Measurements from ENCODE around the gene C1orf21. TPM values are rescaled to one million over a fixed set of nuclear protein-coding genes. Genes with fewer than 3 reads are reported as not detected.
A peak's percentile ranks its signal among the peaks of the same experiment; 100 is the strongest.

C1orf21 gene
- total and polyA plus RNA-seq, 2 donors (not counting 1 experiment from before 2014, with no cell fraction given), result 53.0 to 95.4 TPM

- Histone ChIP-seq H2AFZ (ENCODE audit: low read length) (no peak overlapping the region), H3K9ac (ENCODE audit: insufficient read depth, low read length) (no peak overlapping the region)
- no peak for DNase-seq (ENCODE audit: low read depth in 2 of 2)
These were observed 263.5 kb downstream of the C1orf21 start for GRCh38 chr1:184650177-184650866.

DNA sequence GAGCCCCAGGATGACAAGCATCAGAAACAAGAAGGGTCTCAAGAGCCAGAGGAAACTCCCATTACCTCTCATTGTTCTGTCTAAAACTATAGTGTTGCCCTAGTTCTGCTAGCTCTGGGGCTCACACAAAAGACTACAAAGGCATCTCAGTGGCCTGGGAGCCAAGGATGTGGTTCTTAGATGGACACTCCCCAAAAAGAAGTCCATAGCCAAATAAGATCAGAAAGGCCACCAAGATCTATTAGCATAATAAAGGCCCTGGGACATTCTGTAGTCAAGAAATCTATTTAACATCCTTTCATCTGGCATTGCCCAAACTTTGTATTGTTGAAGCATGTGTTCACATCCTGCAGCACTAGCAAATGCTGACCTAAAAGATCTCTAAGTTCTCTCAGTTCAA, 268.4 kb downstream of the C1orf21 start:
- TF ChIP-seq EZH2 (IDR thresholded peaks at IDR 0.05; ENCODE audit: low read length, missing control alignments), result no peak
- TF ChIP-seq, protein P1, sequence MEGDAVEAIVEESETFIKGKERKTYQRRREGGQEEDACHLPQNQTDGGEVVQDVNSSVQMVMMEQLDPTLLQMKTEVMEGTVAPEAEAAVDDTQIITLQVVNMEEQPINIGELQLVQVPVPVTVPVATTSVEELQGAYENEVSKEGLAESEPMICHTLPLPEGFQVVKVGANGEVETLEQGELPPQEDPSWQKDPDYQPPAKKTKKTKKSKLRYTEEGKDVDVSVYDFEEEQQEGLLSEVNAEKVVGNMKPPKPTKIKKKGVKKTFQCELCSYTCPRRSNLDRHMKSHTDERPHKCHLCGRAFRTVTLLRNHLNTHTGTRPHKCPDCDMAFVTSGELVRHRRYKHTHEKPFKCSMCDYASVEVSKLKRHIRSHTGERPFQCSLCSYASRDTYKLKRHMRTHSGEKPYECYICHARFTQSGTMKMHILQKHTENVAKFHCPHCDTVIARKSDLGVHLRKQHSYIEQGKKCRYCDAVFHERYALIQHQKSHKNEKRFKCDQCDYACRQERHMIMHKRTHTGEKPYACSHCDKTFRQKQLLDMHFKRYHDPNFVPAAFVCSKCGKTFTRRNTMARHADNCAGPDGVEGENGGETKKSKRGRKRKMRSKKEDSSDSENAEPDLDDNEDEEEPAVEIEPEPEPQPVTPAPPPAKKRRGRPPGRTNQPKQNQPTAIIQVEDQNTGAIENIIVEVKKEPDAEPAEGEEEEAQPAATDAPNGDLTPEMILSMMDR (conservative IDR thresholded peaks at IDR 0.05 in 1 of 2, IDR thresholded peaks at IDR 0.05 in 1 of 2; ENCODE audit: low read depth in 1 of 2, low read length in 2 of 2), result no peak
- Histone ChIP-seq H3K27ac (ENCODE audit: insufficient read depth, low read length) (no peak overlapping the region), H3K4me2 (ENCODE audit: extremely low read depth, insufficient read depth, low read length) (no peak overlapping the region), H3K79me2 (ENCODE audit: control insufficient read depth, insufficient read depth, low read length) (no peaks in the 10 kb centered on the region), H3K4me3 (replicated peaks in 1 of 4; ENCODE audit: control extremely low read depth in 1 of 4, insufficient read depth in 1 of 4, low read depth in 3 of 4, low read length in 4 of 4) (no peak overlapping the region), H3K36me3 (ENCODE audit: control insufficient read depth, insufficient read depth, low read length) (no peaks in the 10 kb centered on the region), H2AFZ (ENCODE audit: low read length) (no peak overlapping the region), H3K27me3 (ENCODE audit: control insufficient read depth, insufficient read depth, low read length) (no peaks in the 10 kb centered on the region), H3K9ac (ENCODE audit: insufficient read depth, low read length) (no peak overlapping the region), H4K20me1 (ENCODE audit: control insufficient read depth, extremely low read depth, insufficient read depth, low read length) (no peaks in the 10 kb centered on the region), H3K4me1 (ENCODE audit: control insufficient read depth, extremely low read depth, insufficient read depth, low read length) (no peaks in the 10 kb centered on the region), H3K9me3 (ENCODE audit: control insufficient read depth, insufficient read depth, low read depth, low read length) (no peaks in the 10 kb centered on the region)
- DNase-seq (ENCODE audit: low read depth in 2 of 2), result no peak

More at GRCh38 chr1:184650177-184650866, 263.5 kb downstream of the C1orf21 start:
- H3K4me3 ChIP-seq (replicated peaks in 1 of 4; ENCODE audit: control extremely low read depth in 1 of 4, insufficient read depth in 1 of 4, low read depth in 3 of 4, low read length in 4 of 4), result no peak overlapping the region
- no peaks in the 10 kb centered on the region for H3K27me3 ChIP-seq (ENCODE audit: control insufficient read depth, insufficient read depth, low read length)
- no peak overlapping the region for H3K27ac ChIP-seq (ENCODE audit: insufficient read depth, low read length)
- no peaks in the 10 kb centered on the region for H3K79me2 ChIP-seq (ENCODE audit: control insufficient read depth, insufficient read depth, low read length)
- H3K36me3 ChIP-seq (ENCODE audit: control insufficient read depth, insufficient read depth, low read length), result no peaks in the 10 kb centered on the region
- H4K20me1 ChIP-seq (ENCODE audit: control insufficient read depth, extremely low read depth, insufficient read depth, low read length), result no peaks in the 10 kb centered on the region
- H3K9me3 ChIP-seq (ENCODE audit: control insufficient read depth, insufficient read depth, low read depth, low read length), result no peaks in the 10 kb centered on the region
- no peak overlapping the region for H3K4me2 ChIP-seq (ENCODE audit: extremely low read depth, insufficient read depth, low read length)
- TF ChIP-seq, protein P1 (conservative IDR thresholded peaks at IDR 0.05 in 1 of 2, IDR thresholded peaks at IDR 0.05 in 1 of 2; ENCODE audit: low read depth in 1 of 2, low read length in 2 of 2), result no peak
- TF ChIP-seq EZH2 (IDR thresholded peaks at IDR 0.05; ENCODE audit: low read length, missing control alignments), result no peak
- peaks cover 9% of the 10 kb centered on the region for H3K4me1 ChIP-seq (ENCODE audit: control insufficient read depth, extremely low read depth, insufficient read depth, low read length)

DNA sequence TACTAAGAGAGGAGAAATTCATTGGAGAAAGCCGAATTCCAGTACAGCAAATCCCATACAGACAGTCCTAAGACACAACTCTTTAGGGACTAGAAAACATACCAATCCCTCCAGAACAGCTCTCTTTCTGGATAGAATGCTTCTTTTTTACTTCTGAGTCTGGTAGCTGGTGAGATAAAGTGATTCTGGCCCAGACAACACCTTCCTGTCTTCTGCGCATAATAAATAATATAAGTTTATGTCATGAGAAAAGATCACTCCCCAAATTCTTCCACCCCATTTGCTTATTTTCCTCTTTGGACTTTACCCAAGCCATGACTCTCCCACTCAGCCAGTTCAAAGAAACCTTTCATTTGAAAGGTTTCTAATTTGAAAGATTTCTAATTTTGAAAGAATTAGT, 269.4 kb downstream of the C1orf21 start:
- Histone ChIP-seq H2AFZ (ENCODE audit: low read length) (no peak overlapping the region), H3K4me2 (ENCODE audit: extremely low read depth, insufficient read depth, low read length) (no peak overlapping the region), H3K27me3 (ENCODE audit: control insufficient read depth, insufficient read depth, low read length) (no peaks in the 10 kb centered on the region), H3K4me1 (ENCODE audit: control insufficient read depth, extremely low read depth, insufficient read depth, low read length) (no peaks in the 10 kb centered on the region), H3K9me3 (ENCODE audit: control insufficient read depth, insufficient read depth, low read depth, low read length) (no peaks in the 10 kb centered on the region), H3K79me2 (ENCODE audit: control insufficient read depth, insufficient read depth, low read length) (no peaks in the 10 kb centered on the region), H3K27ac (ENCODE audit: insufficient read depth, low read length) (no peak overlapping the region), H3K9ac (ENCODE audit: insufficient read depth, low read length) (no peak overlapping the region), H4K20me1 (ENCODE audit: control insufficient read depth, extremely low read depth, insufficient read depth, low read length) (no peaks in the 10 kb centered on the region), H3K36me3 (ENCODE audit: control insufficient read depth, insufficient read depth, low read length) (no peaks in the 10 kb centered on the region), H3K4me3 (replicated peaks in 1 of 4; ENCODE audit: control extremely low read depth in 1 of 4, insufficient read depth in 1 of 4, low read depth in 3 of 4, low read length in 4 of 4) (no peak overlapping the region)
- TF ChIP-seq, protein P1 (conservative IDR thresholded peaks at IDR 0.05 in 1 of 2, IDR thresholded peaks at IDR 0.05 in 1 of 2; ENCODE audit: low read depth in 1 of 2, low read length in 2 of 2), result no peak
- no peak for TF ChIP-seq EZH2 (IDR thresholded peaks at IDR 0.05; ENCODE audit: low read length, missing control alignments)
- DNase-seq (ENCODE audit: low read depth in 2 of 2), result peak in 1 of 2 donors; percentile 65

All from fibroblast of lung (primary cell).